C4-2B (cell line): ENCODE measurements around the gene PKN2.

Experiments
- CTCF ChIP-seq: fragments of 450-650 bp; conservative IDR thresholded peaks from 2 replicates; pipeline ENCODE4 v1.5.1; 2017; ENCODE audit warnings: mild to moderate bottlenecking
- ZFX ChIP-seq: fragments of 450-650 bp; IDR thresholded peaks from 2 replicates; pipeline ENCODE4 v1.6.1; 2017

GRCh38 chr1:88661951-88662699, 21.9 kb upstream of the PKN2 start:
- TF ChIP-seq CTCF (no peak), ZFX (no peak)
